OCI-LY7 (cell line): ENCODE measurements around the gene PDIA6. TPM values are rescaled to one million over a fixed set of nuclear protein-coding genes. Genes with fewer than 3 reads are reported as not detected.

Experiments
- BruUV-seq: library from RNA; stranded (reverse); fragments of 400-500 nt; replicated peaks from 2 replicates; lab custom pipeline; 2021; lab: Mats Ljungman, UMichigan
- CTCF ChIA-PET: fragments of 300-600 bp; sonication (Branson Sonifier 250); formaldehyde crosslinking; loops from one replicate; lab custom pipeline; 2022; ENCODE audit warnings: antibody characterized with exemption; ENCODE audit not compliant: unreplicated experiment; lab: Charles Lee
- POLR2A ChIA-PET: fragments of 300-600 bp; sonication (Branson Sonifier 250); formaldehyde crosslinking; loops from one replicate; lab custom pipeline; 2022; ENCODE audit warnings: antibody characterized with exemption; lab: Charles Lee
- DNase-seq: peaks from one replicate; pipeline ENCODE4 v3.0.0-alpha.2; 2015; ENCODE audit warnings: low spot score
- H2AFZ ChIP-seq: fragments of 200-600 bp; sonication (generic), shearing (Covaris generic); 2 replicates; pipeline ENCODE4 v1.6.1; 2014; ENCODE audit warnings: mild to moderate bottlenecking, antibody characterized with exemption, low read length, moderate library complexity
- H3K27ac ChIP-seq: fragments of 200-600 bp; sonication (generic); 2 replicates; pipeline ENCODE4 v1.5.1; 2014; ENCODE audit warnings: mixed run types, low read depth, mild to moderate bottlenecking, moderate library complexity, low read length, inconsistent platforms; ENCODE audit not compliant: poor library complexity, severe bottlenecking
- H3K36me3 ChIP-seq: fragments of 200-600 bp; sonication (generic); 2 replicates; pipeline ENCODE4 v1.6.1; 2014; ENCODE audit warnings: mild to moderate bottlenecking, antibody characterized with exemption, low read length, moderate library complexity, mixed read lengths; ENCODE audit not compliant: insufficient read depth
- H3K4me1 ChIP-seq: fragments of 200-600 bp; sonication (generic); 2 replicates; pipeline ENCODE4 v1.5.1; 2014; ENCODE audit warnings: mild to moderate bottlenecking, low read length; ENCODE audit not compliant: insufficient read depth, poor library complexity, severe bottlenecking
- H3K4me2 ChIP-seq: fragments of 200-600 bp; sonication (generic); 2 replicates; pipeline ENCODE4 v1.6.1; 2014; ENCODE audit warnings: mild to moderate bottlenecking, low read length
- H3K4me3 ChIP-seq: fragments of 200-600 bp; sonication (generic); 2 replicates; pipeline ENCODE4 v1.5.1; 2014; ENCODE audit warnings: mild to moderate bottlenecking, low read depth, low read length; ENCODE audit not compliant: poor library complexity, severe bottlenecking
- H3K79me2 ChIP-seq: fragments of 200-600 bp; sonication (generic); 2 replicates; pipeline ENCODE4 v1.6.1; 2016; ENCODE audit warnings: low read depth, mild to moderate bottlenecking, low read length, moderate library complexity, mixed read lengths; ENCODE audit not compliant: insufficient read depth
- H3K9me2 ChIP-seq: fragments of 200-600 bp; sonication (generic); 2 replicates; pipeline ENCODE4 v1.6.1; 2016; ENCODE audit warnings: mild to moderate bottlenecking, low read length, mixed read lengths; ENCODE audit not compliant: insufficient read depth
- H3K9me3 ChIP-seq: fragments of 200-600 bp; sonication (generic); 2 replicates; pipeline ENCODE4 v1.6.1; 2014; ENCODE audit warnings: mild to moderate bottlenecking, mixed run types, low read length, mixed read lengths
- H4K20me1 ChIP-seq: fragments of 200-600 bp; sonication (generic); 2 replicates; pipeline ENCODE4 v1.6.1; 2014; ENCODE audit warnings: mild to moderate bottlenecking, antibody characterized with exemption, low read length, moderate library complexity, mixed read lengths; ENCODE audit not compliant: insufficient read depth
- EZH2phosphoT487 ChIP-seq: fragments of 200-600 bp; sonication (generic); IDR thresholded peaks from 2 replicates; pipeline ENCODE4 v1.6.1; 2018; ENCODE audit warnings: low read depth, borderline replicate concordance, mild to moderate bottlenecking, mixed run types, antibody characterized with exemption, low read length, moderate library complexity, mixed read lengths
- intact Hi-C: fragments of 100-400 bp; cut with micrococcal nuclease; formaldehyde crosslinking; loops from one replicate; pipeline ENCODE4 v1.10.0; 2022; ENCODE audit not compliant: unreplicated experiment
- total RNA-seq, 2 experiments: library from RNA; depleted of rRNA in 1 of 2; stranded (reverse); fragments of >200 nt in 1 of 2; shearing (Covaris generic) in 1 of 2; gene quantifications; 2 replicates each; pipeline ENCODE4 v1.2.3, GENCODE V29; 2014 to 2022
- TF ChIP-seq, protein P1 (sequence below): fragments of 200-600 bp; sonication (generic); conservative IDR thresholded peaks from 2 replicates; pipeline ENCODE4 v1.5.1; 2014; ENCODE audit warnings: mild to moderate bottlenecking, antibody characterized with exemption, low read length, moderate library complexity, mixed read lengths

The PDIA6 gene
- total RNA-seq, 2 experiments from 2014 or later: 150 to 171 TPM

DNA sequence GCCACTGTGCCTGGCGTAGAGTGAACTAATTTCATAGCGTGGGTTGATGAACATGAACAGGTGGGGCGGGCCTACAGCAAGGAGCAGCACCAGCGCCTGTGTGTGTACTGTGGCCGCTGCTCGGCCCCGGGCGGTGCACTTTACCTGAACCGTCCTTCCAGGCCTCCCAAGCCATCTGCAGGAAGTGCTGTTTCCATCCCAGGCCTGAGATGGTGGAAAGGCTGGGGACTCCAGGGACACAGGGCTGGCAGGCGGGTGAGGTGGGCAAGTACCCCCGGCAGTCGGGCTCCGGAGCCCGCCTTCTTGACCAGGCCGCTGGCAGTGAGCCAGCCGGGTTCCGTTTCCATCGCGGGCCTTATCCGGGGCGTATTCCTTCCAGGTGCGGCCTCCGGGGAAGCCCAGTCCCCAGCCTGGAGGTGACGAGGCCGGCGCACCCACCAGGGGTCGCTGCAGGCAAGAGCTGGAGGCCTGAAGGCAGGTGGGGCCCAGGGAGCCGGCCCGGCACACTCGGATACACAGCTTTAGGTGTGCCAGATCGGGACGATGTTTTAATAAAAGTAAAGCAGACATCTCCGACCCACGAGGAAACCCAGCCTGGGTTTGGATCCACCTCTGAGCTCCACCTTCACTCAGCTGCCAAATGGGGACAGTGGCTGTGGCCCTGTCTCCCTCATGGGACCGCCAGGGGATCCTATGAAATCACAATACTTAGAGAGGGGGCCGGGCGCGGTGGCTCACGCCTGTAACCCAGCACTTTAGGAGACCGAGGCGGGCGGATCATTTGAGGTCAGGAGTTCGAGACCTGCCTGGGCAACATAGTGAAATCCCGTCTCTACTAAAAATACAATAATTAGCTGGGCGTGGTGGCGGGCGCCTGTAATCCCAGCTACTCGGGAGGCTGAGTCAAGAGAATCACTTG, 22.7 kb upstream of the PDIA6 start:
- Histone ChIP-seq H4K20me1 (no peaks in the 10 kb centered on the region), H3K9me3 (no peaks in the 10 kb centered on the region), H3K79me2 (no peaks in the 10 kb centered on the region), H3K4me1 (peaks cover 3% of the 10 kb centered on the region), H2AFZ (no peak overlapping the region), H3K4me3 (no peak overlapping the region), H3K9me2 (no peaks in the 10 kb centered on the region), H3K27ac (no peak overlapping the region), H3K36me3 (no peaks in the 10 kb centered on the region), H3K4me2 (no peak overlapping the region)
- no TSS peak for BruUV-seq
- peak; percentile 57 for DNase-seq
- no peak for TF ChIP-seq EZH2phosphoT487
- TF ChIP-seq, protein P1, sequence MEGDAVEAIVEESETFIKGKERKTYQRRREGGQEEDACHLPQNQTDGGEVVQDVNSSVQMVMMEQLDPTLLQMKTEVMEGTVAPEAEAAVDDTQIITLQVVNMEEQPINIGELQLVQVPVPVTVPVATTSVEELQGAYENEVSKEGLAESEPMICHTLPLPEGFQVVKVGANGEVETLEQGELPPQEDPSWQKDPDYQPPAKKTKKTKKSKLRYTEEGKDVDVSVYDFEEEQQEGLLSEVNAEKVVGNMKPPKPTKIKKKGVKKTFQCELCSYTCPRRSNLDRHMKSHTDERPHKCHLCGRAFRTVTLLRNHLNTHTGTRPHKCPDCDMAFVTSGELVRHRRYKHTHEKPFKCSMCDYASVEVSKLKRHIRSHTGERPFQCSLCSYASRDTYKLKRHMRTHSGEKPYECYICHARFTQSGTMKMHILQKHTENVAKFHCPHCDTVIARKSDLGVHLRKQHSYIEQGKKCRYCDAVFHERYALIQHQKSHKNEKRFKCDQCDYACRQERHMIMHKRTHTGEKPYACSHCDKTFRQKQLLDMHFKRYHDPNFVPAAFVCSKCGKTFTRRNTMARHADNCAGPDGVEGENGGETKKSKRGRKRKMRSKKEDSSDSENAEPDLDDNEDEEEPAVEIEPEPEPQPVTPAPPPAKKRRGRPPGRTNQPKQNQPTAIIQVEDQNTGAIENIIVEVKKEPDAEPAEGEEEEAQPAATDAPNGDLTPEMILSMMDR: peak; percentile 87
- intact Hi-C loops: loop anchor here (1.0 to 10.0 kb wide), 2 partner anchors 65 to 749 kb away; no protein-coding TSS in a partner anchor
- CTCF ChIA-PET: interaction anchor here (0.6 to 0.9 kb wide), 3 partner anchors 18 to 159 kb away, joined by 3 to 4 read pairs (median 3); no protein-coding TSS in a partner anchor
- POLR2A ChIA-PET: no interaction called here

DNA sequence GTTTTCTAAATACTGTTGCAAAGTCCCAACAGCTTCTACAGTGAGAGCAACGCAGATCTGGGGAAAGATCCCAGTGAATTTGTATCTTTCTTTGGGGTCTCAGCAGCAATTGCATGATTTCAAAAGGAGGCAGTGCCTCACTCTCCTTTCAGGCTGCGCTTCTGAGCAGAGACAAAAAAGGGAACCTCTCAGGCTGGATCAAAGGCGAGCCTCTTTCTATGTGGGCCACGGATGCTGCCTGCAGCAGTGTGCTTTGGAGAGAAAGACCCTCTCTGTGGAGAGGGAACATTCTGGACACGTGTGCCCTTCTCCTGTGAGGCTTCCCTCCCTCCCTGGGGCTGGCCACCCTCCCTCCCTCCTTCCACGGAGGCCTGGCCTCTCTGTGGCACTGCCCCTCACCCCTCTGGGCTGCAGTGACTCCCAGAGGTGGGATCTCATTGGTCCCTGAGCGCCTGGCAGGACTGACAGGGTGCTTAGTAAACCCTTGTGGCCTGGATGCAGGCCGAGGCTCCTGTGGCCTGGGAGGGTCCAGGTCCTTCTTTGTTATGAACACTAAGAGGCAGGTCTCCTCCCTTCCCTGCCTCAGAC, 21.6 kb upstream of the PDIA6 start:
- BruUV-seq: no TSS peak
- ChIA-PET POLR2A (no interaction called here), CTCF (no interaction called here)
- Histone ChIP-seq H2AFZ (no peak overlapping the region), H3K9me3 (no peaks in the 10 kb centered on the region), H4K20me1 (no peaks in the 10 kb centered on the region), H3K9me2 (no peaks in the 10 kb centered on the region), H3K36me3 (no peaks in the 10 kb centered on the region), H3K27ac (no peak overlapping the region), H3K79me2 (no peaks in the 10 kb centered on the region), H3K4me2 (no peak overlapping the region), H3K4me3 (no peak overlapping the region), H3K4me1 (peaks cover 3% of the 10 kb centered on the region)
- DNase-seq: peak; percentile 14
- TF ChIP-seq EZH2phosphoT487: no peak
- TF ChIP-seq, protein P1: no peak
- intact Hi-C loops: loop anchor here (10.0 kb wide), 1 partner anchor 751 kb away; no protein-coding TSS in a partner anchor
